HEK293 (cell line): ENCODE results near the gene NRG2.
A peak's percentile ranks its signal among the peaks of the same experiment; 100 is the strongest.

ENCODE experiments used
- CTCF ChIA-PET: fragments of 350-600 bp; formaldehyde crosslinking; extraction: SDS; loops from one replicate; lab custom pipeline; 2021; ENCODE audit warnings: antibody characterized with exemption; lab: Yijun Ruan, JAX
- POLR2A ChIA-PET: fragments of 300-600 bp; formaldehyde crosslinking; extraction: SDS; loops from one replicate; lab custom pipeline; 2020; ENCODE audit warnings: antibody characterized with exemption, inconsistent platforms; lab: Yijun Ruan, JAX
- H3K27ac ChIP-seq: fragments of 200-500 bp; sonication (Bioruptor generic); 2 replicates; pipeline ENCODE4 v1.5.1; 2014; ENCODE audit warnings: low read depth, low read length, control low read depth, inconsistent platforms; ENCODE audit errors: extremely low read depth
- H3K36me3 ChIP-seq, 2 experiments: fragments of 200-500 bp in 1 of 2; sonication (Bioruptor generic) in 1 of 2; 1 replicate in 1 of 2; 2 replicates in 1 of 2; pipeline ENCODE4 v1.5.1; 2014 to 2017; ENCODE audit warnings: inconsistent platforms in 2 of 2, low read length in 2 of 2; ENCODE audit not compliant: control insufficient read depth in 2 of 2, insufficient read depth in 1 of 2
- H3K4me1 ChIP-seq: fragments of 200-500 bp; sonication (Bioruptor generic); 2 replicates; pipeline ENCODE4 v1.5.1; 2014; ENCODE audit warnings: mild to moderate bottlenecking, low read length, inconsistent platforms; ENCODE audit not compliant: control insufficient read depth, insufficient read depth
- H3K4me3 ChIP-seq: 2 replicates; pipeline ENCODE4 v1.5.1; 2011; ENCODE audit warnings: low read depth, mild to moderate bottlenecking, control low read depth, low read length, moderate library complexity
- H3K9me3 ChIP-seq: fragments of 200-500 bp; sonication (Bioruptor generic); 2 replicates; pipeline ENCODE4 v1.5.1; 2014; ENCODE audit warnings: low read depth, low read length, inconsistent platforms; ENCODE audit not compliant: control insufficient read depth, insufficient read depth
- KLF1 ChIP-seq: fragments of 450-650 bp; formaldehyde crosslinking; IDR thresholded peaks from 2 replicates; pipeline ENCODE4 v1.5.1; 2016; ENCODE audit warnings: missing biosample characterization, missing genetic modification characterization
- REST ChIP-seq: fragments of 450-650 bp; formaldehyde crosslinking; IDR thresholded peaks from 2 replicates; pipeline ENCODE4 v1.5.1; 2016; ENCODE audit warnings: missing biosample characterization, missing genetic modification characterization
- SCRT2 ChIP-seq: fragments of 450-650 bp; formaldehyde crosslinking; IDR thresholded peaks from 2 replicates; pipeline ENCODE4 v1.5.1; 2016; ENCODE audit warnings: missing biosample characterization, missing genetic modification characterization
- SP3 ChIP-seq: fragments of 450-650 bp; formaldehyde crosslinking; IDR thresholded peaks from 2 replicates; pipeline ENCODE4 v1.5.1; 2016; ENCODE audit warnings: missing biosample characterization, missing genetic modification characterization
- YY2 ChIP-seq: fragments of 450-650 bp; formaldehyde crosslinking; IDR thresholded peaks from 2 replicates; pipeline ENCODE4 v1.5.1; 2016; ENCODE audit warnings: missing biosample characterization, missing genetic modification characterization
- ZBTB20 ChIP-seq: fragments of 450-650 bp; formaldehyde crosslinking; IDR thresholded peaks from 2 replicates; pipeline ENCODE4 v1.5.1; 2016; ENCODE audit warnings: missing biosample characterization, missing genetic modification characterization
- ZNF133 ChIP-seq: fragments of 450-650 bp; formaldehyde crosslinking; IDR thresholded peaks from 2 replicates; pipeline ENCODE4 v1.5.1; 2016; ENCODE audit warnings: missing biosample characterization, missing genetic modification characterization
- ZNF148 ChIP-seq: fragments of 450-650 bp; formaldehyde crosslinking; IDR thresholded peaks from 2 replicates; pipeline ENCODE4 v1.5.0; 2017; ENCODE audit warnings: missing biosample characterization, missing genetic modification characterization, borderline replicate concordance
- ZNF175 ChIP-seq: fragments of 450-650 bp; formaldehyde crosslinking; IDR thresholded peaks from 2 replicates; pipeline ENCODE4 v1.5.1; 2016; ENCODE audit warnings: missing biosample characterization, missing genetic modification characterization
- ZNF2 ChIP-seq: fragments of 450-650 bp; formaldehyde crosslinking; IDR thresholded peaks from 2 replicates; pipeline ENCODE4 v1.5.1; 2016; ENCODE audit warnings: missing biosample characterization, missing genetic modification characterization
- ZNF221 ChIP-seq: fragments of 450-650 bp; formaldehyde crosslinking; IDR thresholded peaks from 2 replicates; pipeline ENCODE4 v1.5.1; 2017; ENCODE audit warnings: missing biosample characterization, missing genetic modification characterization, borderline replicate concordance
- ZNF335 ChIP-seq: fragments of 450-650 bp; formaldehyde crosslinking; conservative IDR thresholded peaks from 2 replicates; pipeline ENCODE4 v1.5.1; 2016; ENCODE audit warnings: missing biosample characterization, missing genetic modification characterization
- ZNF350 ChIP-seq: fragments of 450-650 bp; formaldehyde crosslinking; IDR thresholded peaks from 2 replicates; pipeline ENCODE4 v1.5.0; 2017; ENCODE audit warnings: missing biosample characterization, mild to moderate bottlenecking, missing genetic modification characterization
- ZNF37A ChIP-seq: fragments of 450-650 bp; IDR thresholded peaks from 2 replicates; pipeline ENCODE4 v1.5.1; 2018; ENCODE audit warnings: missing biosample characterization, missing genetic modification characterization
- ZNF391 ChIP-seq: fragments of 450-650 bp; formaldehyde crosslinking; IDR thresholded peaks from 2 replicates; pipeline ENCODE4 v1.5.1; 2016; ENCODE audit warnings: low read depth, missing biosample characterization, missing genetic modification characterization, borderline replicate concordance
- ZNF416 ChIP-seq: fragments of 450-650 bp; formaldehyde crosslinking; IDR thresholded peaks from 2 replicates; pipeline ENCODE4 v1.5.1; 2016; ENCODE audit warnings: missing biosample characterization, missing genetic modification characterization
- ZNF501 ChIP-seq: fragments of 450-650 bp; formaldehyde crosslinking; IDR thresholded peaks from 2 replicates; pipeline ENCODE4 v1.5.1; 2016; ENCODE audit warnings: missing biosample characterization, missing genetic modification characterization
- ZNF510 ChIP-seq: fragments of 450-650 bp; formaldehyde crosslinking; IDR thresholded peaks from 2 replicates; pipeline ENCODE4 v1.5.1; 2018; ENCODE audit warnings: mild to moderate bottlenecking, missing genetic modification characterization, missing biosample characterization; ENCODE audit not compliant: insufficient replicate concordance
- ZNF560 ChIP-seq: fragments of 450-650 bp; formaldehyde crosslinking; IDR thresholded peaks from 2 replicates; pipeline ENCODE4 v1.5.1; 2017; ENCODE audit warnings: missing biosample characterization, missing genetic modification characterization, borderline replicate concordance
- ZNF561 ChIP-seq: fragments of 450-650 bp; IDR thresholded peaks from 2 replicates; pipeline ENCODE4 v1.5.1; 2018; ENCODE audit warnings: missing biosample characterization, missing genetic modification characterization, borderline replicate concordance
- ZNF600 ChIP-seq: fragments of 450-650 bp; formaldehyde crosslinking; IDR thresholded peaks from 2 replicates; pipeline ENCODE4 v1.5.1; 2016; ENCODE audit warnings: missing biosample characterization, missing genetic modification characterization
- ZNF843 ChIP-seq: fragments of 450-650 bp; formaldehyde crosslinking; IDR thresholded peaks from 2 replicates; pipeline ENCODE4 v1.5.1; 2016; ENCODE audit warnings: missing biosample characterization, missing genetic modification characterization
- ZXDB ChIP-seq: fragments of 450-650 bp; formaldehyde crosslinking; IDR thresholded peaks from 2 replicates; pipeline ENCODE4 v1.5.1; 2016; ENCODE audit warnings: missing biosample characterization, missing genetic modification characterization
- TF ChIP-seq, protein P1 (sequence below): fragments of 450-650 bp; formaldehyde crosslinking; conservative IDR thresholded peaks from 2 replicates; pipeline ENCODE4 v1.5.1; 2016; ENCODE audit warnings: low read depth, missing biosample characterization, missing genetic modification characterization
- TF ChIP-seq, protein P2 (sequence below): fragments of 450-650 bp; formaldehyde crosslinking; IDR thresholded peaks from 2 replicates; pipeline ENCODE4 v1.5.1; 2016; ENCODE audit warnings: missing biosample characterization, missing genetic modification characterization
- TF ChIP-seq, protein P3 (sequence below): fragments of 450-650 bp; formaldehyde crosslinking; IDR thresholded peaks from 2 replicates; pipeline ENCODE4 v1.5.1; 2016; ENCODE audit warnings: missing biosample characterization, missing genetic modification characterization, low read depth

NRG2 gene

GRCh38 chr5:140043508-140043872 lies 391 bp upstream of the NRG2 start:
- peaks cover 19% of the 10 kb centered on the region for H3K4me1 ChIP-seq
- peak overlapping the region; percentile 70 for H3K4me3 ChIP-seq
- no peak overlapping the region for H3K27ac ChIP-seq
- H3K9me3 ChIP-seq = no peaks in the 10 kb centered on the region
- no peaks in the 10 kb centered on the region for H3K36me3 ChIP-seq
- POLR2A ChIA-PET = interaction anchor here (1.1 to 1.5 kb wide), 3 partner anchors 11 to 483 kb away, joined by 3 to 6 read pairs (median 3); partner anchors contain the start of gene UBE2D2
- CTCF ChIA-PET = interaction anchor here (0.6 to 4.8 kb wide), 8 partner anchors 10 to 640 kb away, joined by 3 to 35 read pairs (median 4); no protein-coding TSS in a partner anchor
- TF ChIP-seq ZBTB20 (tag by site-specific recombination) = peak; percentile 75
- TF ChIP-seq KLF1 (tag by site-specific recombination) = no peak
- TF ChIP-seq ZNF37A (tag by site-specific recombination) = no peak
- no peak for TF ChIP-seq ZNF2
- no peak for TF ChIP-seq ZNF350 (tag by site-specific recombination)
- peak; percentile 53 for TF ChIP-seq SP3 (tag by site-specific recombination)
- TF ChIP-seq SCRT2 (tag by site-specific recombination) = no peak
- TF ChIP-seq ZNF560 = no peak
- no peak for TF ChIP-seq ZNF391 (tag by site-specific recombination)
- TF ChIP-seq ZNF175 (tag by site-specific recombination) = no peak
- TF ChIP-seq ZNF416 = no peak
- TF ChIP-seq ZNF843 = 0 out of 2 replicates have a peak, but pooled peaks have one; percentile 20
- no peak for TF ChIP-seq ZNF510
- TF ChIP-seq, protein P1, sequence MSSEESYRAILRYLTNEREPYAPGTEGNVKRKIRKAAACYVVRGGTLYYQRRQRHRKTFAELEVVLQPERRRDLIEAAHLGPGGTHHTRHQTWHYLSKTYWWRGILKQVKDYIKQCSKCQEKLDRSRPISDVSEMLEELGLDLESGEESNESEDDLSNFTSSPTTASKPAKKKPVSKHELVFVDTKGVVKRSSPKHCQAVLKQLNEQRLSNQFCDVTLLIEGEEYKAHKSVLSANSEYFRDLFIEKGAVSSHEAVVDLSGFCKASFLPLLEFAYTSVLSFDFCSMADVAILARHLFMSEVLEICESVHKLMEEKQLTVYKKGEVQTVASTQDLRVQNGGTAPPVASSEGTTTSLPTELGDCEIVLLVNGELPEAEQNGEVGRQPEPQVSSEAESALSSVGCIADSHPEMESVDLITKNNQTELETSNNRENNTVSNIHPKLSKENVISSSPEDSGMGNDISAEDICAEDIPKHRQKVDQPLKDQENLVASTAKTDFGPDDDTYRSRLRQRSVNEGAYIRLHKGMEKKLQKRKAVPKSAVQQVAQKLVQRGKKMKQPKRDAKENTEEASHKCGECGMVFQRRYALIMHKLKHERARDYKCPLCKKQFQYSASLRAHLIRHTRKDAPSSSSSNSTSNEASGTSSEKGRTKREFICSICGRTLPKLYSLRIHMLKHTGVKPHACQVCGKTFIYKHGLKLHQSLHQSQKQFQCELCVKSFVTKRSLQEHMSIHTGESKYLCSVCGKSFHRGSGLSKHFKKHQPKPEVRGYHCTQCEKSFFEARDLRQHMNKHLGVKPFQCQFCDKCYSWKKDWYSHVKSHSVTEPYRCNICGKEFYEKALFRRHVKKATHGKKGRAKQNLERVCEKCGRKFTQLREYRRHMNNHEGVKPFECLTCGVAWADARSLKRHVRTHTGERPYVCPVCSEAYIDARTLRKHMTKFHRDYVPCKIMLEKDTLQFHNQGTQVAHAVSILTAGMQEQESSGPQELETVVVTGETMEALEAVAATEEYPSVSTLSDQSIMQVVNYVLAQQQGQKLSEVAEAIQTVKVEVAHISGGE (tag by site-specific recombination) = 0 out of 2 replicates have a peak, but pooled peaks have one; percentile 7
- TF ChIP-seq ZNF501 (tag by site-specific recombination) = 0 out of 2 replicates have a peak, but pooled peaks have one; percentile 16
- TF ChIP-seq ZNF335 (tag by site-specific recombination) = peak; percentile 97
- TF ChIP-seq ZXDB (tag by site-specific recombination) = peak; percentile 18; the same call in 1 of the 2 replicates
- no peak for TF ChIP-seq ZNF221 (tag by site-specific recombination)
- TF ChIP-seq, protein P2, sequence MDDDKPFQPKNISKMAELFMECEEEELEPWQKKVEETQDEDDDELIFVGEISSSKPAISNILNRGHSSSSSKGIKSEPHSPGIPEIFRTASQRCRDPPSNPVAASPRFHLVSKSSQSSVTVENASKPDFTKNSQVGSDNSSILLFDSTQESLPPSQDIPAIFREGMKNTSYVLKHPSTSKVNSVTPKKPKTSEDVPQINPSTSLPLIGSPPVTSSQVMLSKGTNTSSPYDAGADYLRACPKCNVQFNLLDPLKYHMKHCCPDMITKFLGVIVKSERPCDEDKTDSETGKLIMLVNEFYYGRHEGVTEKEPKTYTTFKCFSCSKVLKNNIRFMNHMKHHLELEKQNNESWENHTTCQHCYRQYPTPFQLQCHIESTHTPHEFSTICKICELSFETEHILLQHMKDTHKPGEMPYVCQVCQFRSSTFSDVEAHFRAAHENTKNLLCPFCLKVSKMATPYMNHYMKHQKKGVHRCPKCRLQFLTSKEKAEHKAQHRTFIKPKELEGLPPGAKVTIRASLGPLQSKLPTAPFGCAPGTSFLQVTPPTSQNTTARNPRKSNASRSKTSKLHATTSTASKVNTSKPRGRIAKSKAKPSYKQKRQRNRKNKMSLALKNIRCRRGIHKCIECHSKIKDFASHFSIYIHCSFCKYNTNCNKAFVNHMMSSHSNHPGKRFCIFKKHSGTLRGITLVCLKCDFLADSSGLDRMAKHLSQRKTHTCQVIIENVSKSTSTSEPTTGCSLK (tag by site-specific recombination) = no peak
- no peak for TF ChIP-seq ZNF561 (tag by site-specific recombination)
- no peak for TF ChIP-seq ZNF133 (tag by site-specific recombination)
- TF ChIP-seq, protein P3, sequence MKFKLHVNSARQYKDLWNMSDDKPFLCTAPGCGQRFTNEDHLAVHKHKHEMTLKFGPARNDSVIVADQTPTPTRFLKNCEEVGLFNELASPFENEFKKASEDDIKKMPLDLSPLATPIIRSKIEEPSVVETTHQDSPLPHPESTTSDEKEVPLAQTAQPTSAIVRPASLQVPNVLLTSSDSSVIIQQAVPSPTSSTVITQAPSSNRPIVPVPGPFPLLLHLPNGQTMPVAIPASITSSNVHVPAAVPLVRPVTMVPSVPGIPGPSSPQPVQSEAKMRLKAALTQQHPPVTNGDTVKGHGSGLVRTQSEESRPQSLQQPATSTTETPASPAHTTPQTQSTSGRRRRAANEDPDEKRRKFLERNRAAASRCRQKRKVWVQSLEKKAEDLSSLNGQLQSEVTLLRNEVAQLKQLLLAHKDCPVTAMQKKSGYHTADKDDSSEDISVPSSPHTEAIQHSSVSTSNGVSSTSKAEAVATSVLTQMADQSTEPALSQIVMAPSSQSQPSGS (tag by site-specific recombination) = no peak
- 0 out of 2 replicates have a peak, but pooled peaks have one; percentile 29 for TF ChIP-seq YY2 (tag by site-specific recombination)
- TF ChIP-seq REST (tag by site-specific recombination) = no peak
- no peak for TF ChIP-seq ZNF600 (tag by site-specific recombination)
- no peak for TF ChIP-seq ZNF148 (tag by site-specific recombination)
